ENCODE data around the gene ACAN.

DNA sequence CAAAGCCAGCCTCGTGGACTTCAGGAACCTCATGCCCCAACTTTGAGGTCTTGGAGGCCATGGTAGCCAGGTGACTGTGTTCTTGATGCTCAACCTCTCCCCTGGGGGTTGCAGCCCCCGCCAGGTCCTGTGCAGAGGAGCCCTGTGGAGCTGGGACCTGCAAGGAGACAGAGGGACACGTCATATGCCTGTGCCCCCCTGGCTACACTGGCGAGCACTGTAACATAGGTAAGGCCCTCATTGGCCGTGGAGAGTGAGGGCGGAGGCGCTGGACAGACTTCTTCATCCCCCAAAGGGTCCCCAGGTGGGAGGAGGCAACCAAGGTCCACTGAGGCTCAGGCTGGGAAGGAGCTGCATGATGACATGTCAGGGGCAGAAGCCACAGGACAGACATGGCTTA, 57.0 kb downstream of the ACAN start:
- TF ChIP-seq, protein P1, sequence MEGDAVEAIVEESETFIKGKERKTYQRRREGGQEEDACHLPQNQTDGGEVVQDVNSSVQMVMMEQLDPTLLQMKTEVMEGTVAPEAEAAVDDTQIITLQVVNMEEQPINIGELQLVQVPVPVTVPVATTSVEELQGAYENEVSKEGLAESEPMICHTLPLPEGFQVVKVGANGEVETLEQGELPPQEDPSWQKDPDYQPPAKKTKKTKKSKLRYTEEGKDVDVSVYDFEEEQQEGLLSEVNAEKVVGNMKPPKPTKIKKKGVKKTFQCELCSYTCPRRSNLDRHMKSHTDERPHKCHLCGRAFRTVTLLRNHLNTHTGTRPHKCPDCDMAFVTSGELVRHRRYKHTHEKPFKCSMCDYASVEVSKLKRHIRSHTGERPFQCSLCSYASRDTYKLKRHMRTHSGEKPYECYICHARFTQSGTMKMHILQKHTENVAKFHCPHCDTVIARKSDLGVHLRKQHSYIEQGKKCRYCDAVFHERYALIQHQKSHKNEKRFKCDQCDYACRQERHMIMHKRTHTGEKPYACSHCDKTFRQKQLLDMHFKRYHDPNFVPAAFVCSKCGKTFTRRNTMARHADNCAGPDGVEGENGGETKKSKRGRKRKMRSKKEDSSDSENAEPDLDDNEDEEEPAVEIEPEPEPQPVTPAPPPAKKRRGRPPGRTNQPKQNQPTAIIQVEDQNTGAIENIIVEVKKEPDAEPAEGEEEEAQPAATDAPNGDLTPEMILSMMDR (IDR thresholded peaks at IDR 0.05): no peak
- TF ChIP-seq POLR2A (IDR thresholded peaks at IDR 0.05): no peak

Measured in tibial nerve (tissue), 3 donors.